GM12878 (cell line): ENCODE results near the gene MLN.

ENCODE experiments used
- CTCF ChIP-seq, 3 experiments: IDR thresholded peaks in 2 of 3; conservative IDR thresholded peaks in 1 of 3; 2 replicates each; pipeline ENCODE4 v1.5.1; 2011; ENCODE audit warnings: low read depth in 3 of 3, low read length in 3 of 3, mild to moderate bottlenecking in 3 of 3, control low read depth in 2 of 3, moderate library complexity in 2 of 3, inconsistent platforms in 1 of 3, mixed read lengths in 1 of 3; ENCODE audit not compliant: control insufficient read depth in 2 of 3, insufficient read depth in 1 of 3; ENCODE audit errors: extremely low read depth in 1 of 3
- SREBF2 ChIP-seq: IDR thresholded peaks from 2 replicates; pipeline ENCODE4 v1.6.1; 2012; ENCODE audit warnings: mild to moderate bottlenecking, low read length
- TAF1 ChIP-seq: IDR thresholded peaks from 2 replicates; pipeline ENCODE4 v1.6.1; 2011; ENCODE audit warnings: mild to moderate bottlenecking, low read depth, low read length, borderline replicate concordance
- ZNF622 ChIP-seq: fragments of 450-650 bp; IDR thresholded peaks from 2 replicates; pipeline ENCODE4 v1.6.1; 2017; ENCODE audit warnings: mild to moderate bottlenecking, inconsistent platforms

- no peak for TF ChIP-seq TAF1
- TF ChIP-seq ZNF622, result no peak
- no peak for TF ChIP-seq CTCF (IDR thresholded peaks at IDR 0.05 in 2 of 3, conservative IDR thresholded peaks at IDR 0.05 in 1 of 3; ENCODE audit: control insufficient read depth in 2 of 3, extremely low read depth in 1 of 3, insufficient read depth in 1 of 3, low read depth in 3 of 3, low read length in 3 of 3)
- no peak for TF ChIP-seq SREBF2
Measured at GRCh38 chr6:33790379-33790778, 13.4 kb downstream of the MLN start.
